ENCODE results near the gene POC1B. TPM values are rescaled to one million over a fixed set of nuclear protein-coding genes. Genes with fewer than 3 reads are reported as not detected.

Gene POC1B
- total and polyA plus RNA-seq, 2 donors (not counting 3 experiments of a cell fraction or from before 2014, with no cell fraction given), result 7.1 to 18.2 TPM

DNA sequence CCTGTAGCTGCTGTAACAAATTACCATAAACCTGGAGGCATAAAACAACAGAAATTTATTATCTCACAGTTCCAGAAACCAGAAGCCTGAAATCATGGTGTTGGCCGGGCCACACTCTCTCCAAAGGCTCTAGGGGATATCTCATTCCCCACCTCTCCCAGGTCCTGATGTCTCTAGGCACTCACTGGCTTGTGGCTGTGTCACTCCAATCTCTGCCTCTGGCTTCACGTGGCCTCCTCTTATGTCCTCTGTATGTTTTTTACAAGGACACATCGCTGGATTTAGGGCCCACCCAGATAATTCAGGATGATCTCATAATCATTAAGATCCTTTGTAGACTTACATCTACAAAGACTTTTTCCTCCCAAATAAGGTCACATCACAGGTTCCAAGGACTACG, 9.2 kb downstream of the POC1B start:
- Histone ChIP-seq H3K9ac (replicated peaks; ENCODE audit: extremely low read depth, insufficient read depth, low read length) (no peak overlapping the region), H3K4me1 (ENCODE audit: control insufficient read depth, extremely low read depth, insufficient read depth, low read length) (peaks cover 2% of the 10 kb centered on the region), H3K36me3 (ENCODE audit: control insufficient read depth in 2 of 2, extremely low read depth in 1 of 2, insufficient read depth in 2 of 2, low read length in 2 of 2) (no peaks in the 10 kb centered on the region), H3K4me2 (ENCODE audit: insufficient read depth, low read length) (no peak overlapping the region), H3K27ac (ENCODE audit: insufficient read depth, low read depth, low read length) (no peak overlapping the region), H3K4me3 (replicated peaks in 1 of 3; ENCODE audit: insufficient read depth in 1 of 3, low read depth in 1 of 3, low read length in 3 of 3) (no peak overlapping the region), H3K79me2 (ENCODE audit: control insufficient read depth, insufficient read depth, low read length) (peaks cover 18% of the 10 kb centered on the region), H3K9me3 (replicated peaks; ENCODE audit: control insufficient read depth, insufficient read depth, low read length) (no peaks in the 10 kb centered on the region), H3K9me1 (replicated peaks; ENCODE audit: control insufficient read depth, extremely low read depth, insufficient read depth, low read length) (no peaks in the 10 kb centered on the region), H4K20me1 (replicated peaks; ENCODE audit: control insufficient read depth, extremely low read depth, insufficient read depth, low read length) (no peaks in the 10 kb centered on the region), H2AFZ (ENCODE audit: low read depth, low read length) (no peak overlapping the region), H3K27me3 (ENCODE audit: control insufficient read depth in 2 of 2, insufficient read depth in 2 of 2, low read length in 2 of 2) (no peaks in the 10 kb centered on the region)
- BruUV-seq (replicated peaks), result no TSS peak
- ChIA-PET CTCF (no interaction called here), POLR2A (no interaction called here)
- dilution Hi-C loops (cut with MboI; ENCODE audit: extremely low pct_ligation_motif_present, low sequenced_read_pairs) (no loop called here), intact Hi-C loops (cut with micrococcal nuclease) (no loop called here)
- no peak for DNase-seq (ENCODE audit: low read depth, low spot score)
- no peak for FAIRE-seq
- TF ChIP-seq FOS (IDR thresholded peaks at IDR 0.05; ENCODE audit: borderline replicate concordance, insufficient read depth, low read length) (no peak), JUN (IDR thresholded peaks at IDR 0.05; ENCODE audit: borderline replicate concordance, insufficient read depth, insufficient read length, low read depth) (no peak), EZH2 (IDR thresholded peaks at IDR 0.05; ENCODE audit: borderline replicate concordance, low read depth, low read length, severe bottlenecking) (no peak), GATA2 (IDR thresholded peaks at IDR 0.05; ENCODE audit: insufficient read depth, insufficient read length, low read depth, low read length) (no peak), POLR2A (IDR thresholded peaks at IDR 0.05; ENCODE audit: low read depth, low read length) (no peak), POLR2AphosphoS5 (IDR thresholded peaks at IDR 0.05; ENCODE audit: insufficient read depth, low read depth, low read length) (no peak), MYC (IDR thresholded peaks at IDR 0.05; ENCODE audit: low read depth, low read length) (no peak)
- TF ChIP-seq, protein P1, sequence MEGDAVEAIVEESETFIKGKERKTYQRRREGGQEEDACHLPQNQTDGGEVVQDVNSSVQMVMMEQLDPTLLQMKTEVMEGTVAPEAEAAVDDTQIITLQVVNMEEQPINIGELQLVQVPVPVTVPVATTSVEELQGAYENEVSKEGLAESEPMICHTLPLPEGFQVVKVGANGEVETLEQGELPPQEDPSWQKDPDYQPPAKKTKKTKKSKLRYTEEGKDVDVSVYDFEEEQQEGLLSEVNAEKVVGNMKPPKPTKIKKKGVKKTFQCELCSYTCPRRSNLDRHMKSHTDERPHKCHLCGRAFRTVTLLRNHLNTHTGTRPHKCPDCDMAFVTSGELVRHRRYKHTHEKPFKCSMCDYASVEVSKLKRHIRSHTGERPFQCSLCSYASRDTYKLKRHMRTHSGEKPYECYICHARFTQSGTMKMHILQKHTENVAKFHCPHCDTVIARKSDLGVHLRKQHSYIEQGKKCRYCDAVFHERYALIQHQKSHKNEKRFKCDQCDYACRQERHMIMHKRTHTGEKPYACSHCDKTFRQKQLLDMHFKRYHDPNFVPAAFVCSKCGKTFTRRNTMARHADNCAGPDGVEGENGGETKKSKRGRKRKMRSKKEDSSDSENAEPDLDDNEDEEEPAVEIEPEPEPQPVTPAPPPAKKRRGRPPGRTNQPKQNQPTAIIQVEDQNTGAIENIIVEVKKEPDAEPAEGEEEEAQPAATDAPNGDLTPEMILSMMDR (IDR thresholded peaks at IDR 0.05; ENCODE audit: extremely low read depth in 1 of 2, insufficient read depth in 1 of 2, low read depth in 1 of 2, low read length in 2 of 2), result no peak
- TF ChIP-seq, protein P2, sequence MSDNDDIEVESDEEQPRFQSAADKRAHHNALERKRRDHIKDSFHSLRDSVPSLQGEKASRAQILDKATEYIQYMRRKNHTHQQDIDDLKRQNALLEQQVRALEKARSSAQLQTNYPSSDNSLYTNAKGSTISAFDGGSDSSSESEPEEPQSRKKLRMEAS (IDR thresholded peaks at IDR 0.05; ENCODE audit: insufficient read depth, insufficient read length), result no peak

Measured in endothelial cell of umbilical vein (primary cell).